Loucy (cell line): ENCODE results near the gene IL17D.

Source experiments
- CTCF ChIP-seq: fragments of 200-600 bp; sonication (generic); conservative IDR thresholded peaks from 2 replicates; pipeline ENCODE4 v1.5.1; 2014; ENCODE audit warnings: mild to moderate bottlenecking, antibody characterized with exemption, low read length
- EZH2phosphoT487 ChIP-seq: fragments of 200-600 bp; IDR thresholded peaks from 2 replicates; pipeline ENCODE4 v1.6.1; 2018; ENCODE audit warnings: antibody characterized with exemption, mild to moderate bottlenecking, moderate library complexity, borderline replicate concordance

GRCh38 chr13:20666948-20667347 lies 36.6 kb upstream of the IL17D start:
- TF ChIP-seq CTCF: no peak
- TF ChIP-seq EZH2phosphoT487: no peak
